HG02798 (cell line): ENCODE results near the gene TMED3.

Source experiments
- ATAC-seq: cut with Tn5 transposase; IDR thresholded peaks from one replicate; pipeline ENCODE4 v1.9.1; 2021; ENCODE audit warnings: mild to moderate bottlenecking; ENCODE audit not compliant: unreplicated experiment, poor library complexity

Gene TMED3

DNA sequence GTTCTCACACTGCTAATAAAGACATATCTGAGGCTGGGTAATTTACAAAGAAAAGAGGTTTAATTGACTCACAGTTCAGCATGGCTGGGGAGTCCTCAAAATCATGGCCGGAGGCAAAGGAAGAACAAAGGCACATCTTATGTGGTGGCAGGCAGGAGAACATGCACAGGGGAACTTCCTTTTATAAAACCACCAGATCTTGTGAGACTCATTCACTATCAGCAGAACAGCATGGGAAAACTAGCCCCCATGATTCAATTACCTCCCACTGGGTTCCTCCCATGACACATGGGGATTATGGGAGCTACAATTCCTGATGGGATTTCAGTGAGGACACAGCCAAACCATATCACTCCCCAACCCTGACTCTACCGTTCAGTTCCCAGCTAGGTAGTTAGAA, 61.5 kb downstream of the TMED3 start:
- ATAC-seq = no peak
